ENCODE data around the gene SKI.

DNA sequence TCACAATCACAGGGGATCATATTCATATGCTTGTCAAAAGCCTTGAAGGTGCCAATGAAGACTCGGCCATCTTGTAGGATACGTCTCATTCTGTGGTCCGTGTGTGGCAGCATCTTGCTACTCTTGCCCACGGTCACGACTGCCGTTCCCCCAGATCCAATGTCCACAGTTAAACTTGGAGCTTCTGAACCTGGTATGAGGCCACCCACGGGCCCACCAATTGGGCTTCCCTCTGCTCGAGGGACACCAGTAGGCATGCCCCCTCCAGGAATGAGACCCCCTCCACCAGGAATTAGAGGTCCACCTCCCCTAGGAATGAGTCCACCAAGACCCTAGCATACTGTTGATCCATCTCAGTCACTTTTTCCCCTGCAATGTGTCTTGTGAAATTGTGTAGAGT, 123.6 kb downstream of the SKI start:
- TF ChIP-seq EZH2 (IDR thresholded peaks at IDR 0.05; ENCODE audit: low read depth, low read length, severe bottlenecking) (no peak), CTCF (IDR thresholded peaks at IDR 0.05; ENCODE audit: control extremely low read depth in 1 of 3, insufficient read depth in 1 of 3, low read depth in 1 of 3, low read length in 3 of 3) (no peak), EGR1 (IDR thresholded peaks at IDR 0.05; ENCODE audit: borderline replicate concordance, low read depth, low read length) (no peak), EP300 (IDR thresholded peaks at IDR 0.05; ENCODE audit: borderline replicate concordance in 1 of 2, low read depth in 2 of 2, low read length in 2 of 2) (no peak), POLR2A (IDR thresholded peaks at IDR 0.05; ENCODE audit: control extremely low read depth in 1 of 2, low read depth in 2 of 2, low read length in 2 of 2) (no peak), CBX8 (IDR thresholded peaks at IDR 0.05; ENCODE audit: borderline replicate concordance, low read depth, low read length) (no peak), MAX (IDR thresholded peaks at IDR 0.05) (no peak), POLR2AphosphoS5 (IDR thresholded peaks at IDR 0.05; ENCODE audit: low read depth, low read length) (no peak), RNF2 (IDR thresholded peaks at IDR 0.05; ENCODE audit: borderline replicate concordance, low read depth, low read length, missing control alignments, poor library complexity, severe bottlenecking) (no peak), BACH1 (IDR thresholded peaks at IDR 0.05; ENCODE audit: low read length) (no peak), BCL11A (IDR thresholded peaks at IDR 0.05; ENCODE audit: low read depth in 2 of 2, low read length in 2 of 2) (no peak), YY1 (IDR thresholded peaks at IDR 0.05; ENCODE audit: low read depth, low read length) (no peak), SIN3A (conservative IDR thresholded peaks at IDR 0.05 in 1 of 2, IDR thresholded peaks at IDR 0.05 in 1 of 2; ENCODE audit: low read depth in 1 of 2, low read length in 2 of 2) (no peak), TEAD4 (IDR thresholded peaks at IDR 0.05; ENCODE audit: low read depth, low read length) (no peak)

All from H1 (cell line).